ENCODE results near the gene C2orf72. TPM values are rescaled to one million over a fixed set of nuclear protein-coding genes. Genes with fewer than 3 reads are reported as not detected.
"Not testable (repeated sequence)": the region's sequence is repeated elsewhere in the genome, so short reads cannot be mapped to it uniquely, and the experiment has no call there.

Gene C2orf72
- total and polyA plus RNA-seq, 2 of the 4 experiments (the other 2 are of a cell fraction) = 0.09 to 0.18 TPM

- in situ Hi-C loops (cut with MboI; ENCODE audit: low sequenced_read_pairs) = no loop called here
- Histone ChIP-seq H3K18ac (ENCODE audit: low read depth, low read length) (no peak overlapping the region), H3K56ac (ENCODE audit: extremely low read depth, insufficient read depth, low read length) (no peak overlapping the region), H2BK120ac (ENCODE audit: low read depth, low read length) (no peak overlapping the region), H2AFZ (replicated peaks; ENCODE audit: low read length, poor library complexity) (no peak overlapping the region), H3K4me2 (ENCODE audit: low read depth, low read length) (no peak overlapping the region), H2BK5ac (ENCODE audit: low read depth, low read length, poor library complexity, severe bottlenecking) (no peak overlapping the region), H2AK5ac (ENCODE audit: low read depth, low read length) (no peak overlapping the region), H3K9ac (ENCODE audit: low read depth, low read length) (no peak overlapping the region), H2BK20ac (ENCODE audit: low read depth, low read length) (no peak overlapping the region), H2AK9ac (replicated peaks; ENCODE audit: low read depth, low read length, poor library complexity) (no peak overlapping the region), H3K36me3 (ENCODE audit: control insufficient read depth, insufficient read depth, low read length) (no peaks in the 10 kb centered on the region), H3K4me1 (ENCODE audit: control insufficient read depth, insufficient read depth, low read length) (no peaks in the 10 kb centered on the region), H3K4me3 (ENCODE audit: insufficient read depth, low read depth, low read length) (no peak overlapping the region), H4K91ac (ENCODE audit: insufficient read depth, low read depth, low read length) (no peak overlapping the region), H4K5ac (ENCODE audit: low read depth, low read length) (no peak overlapping the region), H3K27me3 (ENCODE audit: control insufficient read depth, insufficient read depth, low read length) (peaks cover 32% of the 10 kb centered on the region), H3K14ac (replicated peaks; ENCODE audit: low read depth, low read length) (no peak overlapping the region), H3K79me1 (ENCODE audit: low read depth in 1 of 2, low read length in 2 of 2) (no peaks in the 10 kb centered on the region), H4K20me1 (ENCODE audit: insufficient read depth, low read length) (no peaks in the 10 kb centered on the region), H2BK15ac (ENCODE audit: low read depth, low read length) (no peak overlapping the region), H3K27ac (ENCODE audit: insufficient read depth, low read length) (no peak overlapping the region), H4K8ac (ENCODE audit: low read depth in 2 of 2, low read length in 2 of 2) (no peak overlapping the region), H3K23ac (ENCODE audit: low read depth, low read length) (no peak overlapping the region), H3K4ac (ENCODE audit: low read depth, low read length) (no peak overlapping the region), H3K9me3 (ENCODE audit: control insufficient read depth, insufficient read depth, low read length) (no peaks in the 10 kb centered on the region), H3K9me1 (ENCODE audit: insufficient read depth, low read length) (no peaks in the 10 kb centered on the region)
- DNase-seq (no peak), ATAC-seq (ENCODE audit: low read depth) (no peak)
- dilution Hi-C loops (cut with HindIII; ENCODE audit: low sequenced_read_pairs, unreplicated experiment) = no loop called here
- ChIA-PET CTCF (no interaction called here), POLR2A (ENCODE audit: unreplicated experiment) (no interaction called here)
- no TSS peak for BruUV-seq (replicated peaks)
- intact Hi-C loops (cut with micrococcal nuclease) = loop anchor here (10.0 kb wide), 1 partner anchor 63 kb away; no protein-coding TSS in a partner anchor
- WGBS, 2 experiments (ENCODE audit: extremely low coverage in 2 of 2, insufficient read length in 1 of 2) = 95% methylated on average over 2 of the region's 3 CpGs; no CpG with 5 or more reads in 1 of the 2 experiments
- no peak for TF ChIP-seq FOS (IDR thresholded peaks at IDR 0.05; ENCODE audit: low read depth, low read length)
- TF ChIP-seq RFX5 (IDR thresholded peaks at IDR 0.05; ENCODE audit: low read depth, low read length) = no peak
- TF ChIP-seq RAD21 (IDR thresholded peaks at IDR 0.05; ENCODE audit: low read length) = no peak
Measured at GRCh38 chr2:231018184-231018583, 19.1 kb upstream of the C2orf72 start.

GRCh38 chr2:231025059-231025458 is 12.3 kb upstream of the C2orf72 start:
- peaks cover 10% of the 10 kb centered on the region for H3K27me3 ChIP-seq (ENCODE audit: control insufficient read depth, insufficient read depth, low read length)
- H4K91ac ChIP-seq (ENCODE audit: insufficient read depth, low read depth, low read length); H4K5ac ChIP-seq (ENCODE audit: low read depth, low read length); H3K9ac ChIP-seq (ENCODE audit: low read depth, low read length); H3K9me3 ChIP-seq (ENCODE audit: control insufficient read depth, insufficient read depth, low read length); H3K14ac ChIP-seq (replicated peaks; ENCODE audit: low read depth, low read length); H3K18ac ChIP-seq (ENCODE audit: low read depth, low read length); H2BK20ac ChIP-seq (ENCODE audit: low read depth, low read length); H3K36me3 ChIP-seq (ENCODE audit: control insufficient read depth, insufficient read depth, low read length); ATAC-seq (ENCODE audit: low read depth); H3K4me3 ChIP-seq (ENCODE audit: insufficient read depth, low read depth, low read length); BruUV-seq (replicated peaks); H4K20me1 ChIP-seq (ENCODE audit: insufficient read depth, low read length); H2BK5ac ChIP-seq (ENCODE audit: low read depth, low read length, poor library complexity, severe bottlenecking); H3K23ac ChIP-seq (ENCODE audit: low read depth, low read length); H3K4me2 ChIP-seq (ENCODE audit: low read depth, low read length); dilution Hi-C loops (cut with HindIII; ENCODE audit: low sequenced_read_pairs, unreplicated experiment); H2AK5ac ChIP-seq (ENCODE audit: low read depth, low read length); H2BK15ac ChIP-seq (ENCODE audit: low read depth, low read length); H3K27ac ChIP-seq (ENCODE audit: insufficient read depth, low read length); H3K9me1 ChIP-seq (ENCODE audit: insufficient read depth, low read length); H3K4ac ChIP-seq (ENCODE audit: low read depth, low read length); POLR2A ChIA-PET (ENCODE audit: unreplicated experiment); H3K56ac ChIP-seq (ENCODE audit: extremely low read depth, insufficient read depth, low read length); H2BK120ac ChIP-seq (ENCODE audit: low read depth, low read length); H3K4me1 ChIP-seq (ENCODE audit: control insufficient read depth, insufficient read depth, low read length); H4K8ac ChIP-seq (ENCODE audit: low read depth in 2 of 2, low read length in 2 of 2); intact Hi-C loops (cut with micrococcal nuclease); H3K79me1 ChIP-seq (ENCODE audit: low read depth in 1 of 2, low read length in 2 of 2); DNase-seq; in situ Hi-C loops (cut with MboI; ENCODE audit: low sequenced_read_pairs); H2AK9ac ChIP-seq (replicated peaks; ENCODE audit: low read depth, low read length, poor library complexity); H2AFZ ChIP-seq (replicated peaks; ENCODE audit: low read length, poor library complexity): not testable (repeated sequence)
- WGBS, 2 experiments (ENCODE audit: extremely low coverage in 2 of 2, insufficient read length in 1 of 2) = 100% methylated on average over 2 of the region's 3 CpGs; no CpG with 5 or more reads in 1 of the 2 experiments
- CTCF ChIA-PET = interaction anchor here (0.7 kb wide), 1 partner anchor 1272 kb away, joined by 3 read pairs; no protein-coding TSS in a partner anchor

All from IMR-90 (cell line).